ENCODE results near the gene IL4.
"Not testable (repeated sequence)": the region's sequence is repeated elsewhere in the genome, so short reads cannot be mapped to it uniquely, and the experiment has no call there.

IL4 gene

DNA sequence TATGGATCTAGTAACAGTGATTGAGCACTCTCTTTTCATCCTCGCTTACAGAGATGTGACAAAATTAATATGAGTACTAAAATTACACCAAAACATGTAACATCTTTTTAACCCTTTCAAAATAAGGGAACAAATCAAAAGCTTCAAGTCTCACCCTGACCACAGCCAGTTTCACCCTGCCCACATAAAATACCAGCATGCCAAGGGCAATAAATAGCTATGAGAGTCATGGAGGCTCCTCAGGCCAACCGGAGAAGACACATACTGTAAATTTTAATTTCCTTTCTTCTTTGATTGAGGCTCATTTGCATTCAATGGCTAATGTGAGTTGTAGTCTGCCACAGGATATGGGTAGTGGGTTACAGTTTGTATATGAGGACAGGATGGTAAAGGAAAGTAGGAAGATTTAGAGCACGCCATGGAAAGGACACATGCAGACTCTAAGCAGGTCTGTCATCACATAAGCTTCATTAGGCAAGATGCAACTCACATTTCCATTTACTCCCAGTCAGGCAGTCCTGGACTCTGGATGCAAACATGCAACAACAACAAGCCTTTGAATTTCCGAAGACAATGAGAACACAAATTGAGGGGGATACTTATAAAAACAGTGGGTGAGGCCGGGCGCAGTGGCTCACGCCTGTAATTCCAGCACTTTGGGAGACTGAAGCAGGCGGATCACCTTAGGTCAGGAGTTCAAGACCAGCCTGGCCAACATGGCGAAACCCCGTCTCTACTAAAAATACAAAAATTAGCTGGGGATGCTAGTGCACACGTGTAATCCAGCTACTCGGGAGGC lies 11.3 kb downstream of the IL4 start:
- Histone ChIP-seq H3K27ac (ENCODE audit: low read depth, low read length) (no peak overlapping the region), H3K4me3 (ENCODE audit: low read depth, low read length) (no peak overlapping the region), H3K9me3 (ENCODE audit: control insufficient read depth, insufficient read depth, low read length) (no peaks in the 10 kb centered on the region), H3K4me1 (ENCODE audit: control insufficient read depth, insufficient read depth, low read length) (no peaks in the 10 kb centered on the region), H3K27me3 (ENCODE audit: control insufficient read depth, insufficient read depth, low read length) (no peaks in the 10 kb centered on the region), H3K36me3 (ENCODE audit: control insufficient read depth, insufficient read depth, low read length) (no peaks in the 10 kb centered on the region), H3K9ac (ENCODE audit: low read depth, low read length) (no peak overlapping the region)

DNA sequence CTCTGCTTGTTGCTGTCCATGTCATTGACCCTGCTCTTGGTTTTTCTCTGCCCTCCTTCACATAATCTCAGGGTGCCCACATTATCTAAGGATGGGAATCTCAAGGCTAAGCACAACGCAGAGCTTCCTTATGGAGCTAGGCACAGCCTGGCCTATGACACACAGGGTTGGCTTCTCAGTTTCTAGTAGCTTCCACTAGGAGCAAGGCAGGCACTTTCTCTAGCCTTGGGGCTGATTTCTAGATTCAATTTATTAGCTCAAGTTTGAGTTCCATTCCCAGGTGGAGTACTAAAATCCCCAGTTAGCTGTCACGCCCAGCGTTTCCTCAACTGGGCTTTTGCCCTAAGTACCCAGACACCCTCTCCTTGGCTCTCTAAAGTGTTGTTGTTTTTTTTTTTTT lies 12.4 kb downstream of the IL4 start:
- Histone ChIP-seq H3K27ac (ENCODE audit: low read depth, low read length) (no peak overlapping the region), H3K9ac (ENCODE audit: low read depth, low read length) (no peak overlapping the region), H3K4me1 (ENCODE audit: control insufficient read depth, insufficient read depth, low read length) (no peaks in the 10 kb centered on the region), H3K4me3 (ENCODE audit: low read depth, low read length) (no peak overlapping the region), H3K27me3 (ENCODE audit: control insufficient read depth, insufficient read depth, low read length) (no peaks in the 10 kb centered on the region), H3K9me3 (ENCODE audit: control insufficient read depth, insufficient read depth, low read length) (no peaks in the 10 kb centered on the region), H3K36me3 (ENCODE audit: control insufficient read depth, insufficient read depth, low read length) (no peaks in the 10 kb centered on the region)

DNA sequence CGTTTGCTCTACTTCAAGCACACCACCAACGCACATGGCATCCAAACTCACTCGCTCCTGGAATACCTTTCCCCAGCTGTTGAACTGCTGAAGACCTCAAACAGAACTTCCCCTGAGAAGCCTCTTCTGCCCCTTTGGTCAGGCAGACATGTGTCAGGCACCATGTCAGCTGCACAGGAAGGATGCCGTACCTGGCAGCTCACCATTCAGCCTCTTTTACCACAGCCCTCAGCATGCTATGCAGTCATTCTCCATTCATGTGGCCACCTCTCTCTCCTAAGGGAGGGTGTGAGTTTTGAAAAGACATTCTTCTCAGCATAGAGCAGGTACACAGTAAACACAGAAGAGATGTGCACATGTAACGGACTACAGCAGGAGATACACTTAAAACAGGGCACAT lies 14.2 kb downstream of the IL4 start:
- Histone ChIP-seq H3K9ac (ENCODE audit: low read depth, low read length) (no peak overlapping the region), H3K9me3 (ENCODE audit: control insufficient read depth, insufficient read depth, low read length) (no peaks in the 10 kb centered on the region), H3K4me1 (ENCODE audit: control insufficient read depth, insufficient read depth, low read length) (no peaks in the 10 kb centered on the region), H3K36me3 (ENCODE audit: control insufficient read depth, insufficient read depth, low read length) (no peaks in the 10 kb centered on the region), H3K27me3 (ENCODE audit: control insufficient read depth, insufficient read depth, low read length) (no peaks in the 10 kb centered on the region), H3K27ac (ENCODE audit: low read depth, low read length) (no peak overlapping the region), H3K4me3 (ENCODE audit: low read depth, low read length) (no peak overlapping the region)

DNA sequence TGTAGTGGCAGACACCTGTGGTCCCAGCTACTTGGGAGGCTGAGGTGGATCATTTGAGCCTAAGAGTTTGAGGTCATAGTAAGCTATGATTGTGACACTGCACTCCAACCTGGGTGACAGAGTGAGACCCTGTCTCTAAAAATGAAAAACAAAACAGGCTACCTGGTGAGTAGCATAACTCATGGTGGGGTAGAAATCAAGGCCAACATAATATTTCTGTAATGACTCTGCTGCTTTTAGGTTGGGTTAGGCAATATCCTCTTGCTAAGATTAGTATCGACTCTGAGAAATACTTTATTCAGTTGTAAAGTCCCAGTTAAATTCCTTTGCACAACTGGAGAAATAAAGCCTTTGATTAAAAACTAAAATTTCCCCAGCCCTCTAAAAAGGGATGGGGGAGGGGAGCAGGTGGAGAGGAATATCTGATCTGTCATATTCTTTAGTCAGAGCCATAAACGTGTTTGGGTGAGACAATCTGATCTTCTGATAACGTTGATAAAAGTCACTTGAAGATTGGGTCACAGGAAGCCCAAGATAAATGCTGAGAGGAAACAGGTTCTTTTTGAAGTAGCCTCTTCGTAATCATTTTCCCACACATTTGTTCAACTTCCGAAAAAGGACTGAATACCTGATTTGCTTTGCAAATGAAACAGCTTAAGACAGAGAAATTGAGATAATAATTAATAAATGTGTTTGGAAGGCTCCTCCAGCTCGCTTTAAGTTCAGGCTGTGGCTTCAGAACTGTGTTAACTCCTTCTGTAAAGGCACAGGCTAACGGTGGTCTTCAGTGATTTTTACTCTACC lies 14.9 kb downstream of the IL4 start:
- no peak overlapping the region for H3K27ac ChIP-seq (ENCODE audit: low read depth, low read length)
- H3K27me3 ChIP-seq (ENCODE audit: control insufficient read depth, insufficient read depth, low read length), result no peaks in the 10 kb centered on the region
- no peaks in the 10 kb centered on the region for H3K9me3 ChIP-seq (ENCODE audit: control insufficient read depth, insufficient read depth, low read length)
- no peak overlapping the region for H3K4me3 ChIP-seq (ENCODE audit: low read depth, low read length)
- no peaks in the 10 kb centered on the region for H3K4me1 ChIP-seq (ENCODE audit: control insufficient read depth, insufficient read depth, low read length)
- H3K36me3 ChIP-seq (ENCODE audit: control insufficient read depth, insufficient read depth, low read length), result no peaks in the 10 kb centered on the region
- H3K9ac ChIP-seq (ENCODE audit: low read depth, low read length), result no peak overlapping the region

DNA sequence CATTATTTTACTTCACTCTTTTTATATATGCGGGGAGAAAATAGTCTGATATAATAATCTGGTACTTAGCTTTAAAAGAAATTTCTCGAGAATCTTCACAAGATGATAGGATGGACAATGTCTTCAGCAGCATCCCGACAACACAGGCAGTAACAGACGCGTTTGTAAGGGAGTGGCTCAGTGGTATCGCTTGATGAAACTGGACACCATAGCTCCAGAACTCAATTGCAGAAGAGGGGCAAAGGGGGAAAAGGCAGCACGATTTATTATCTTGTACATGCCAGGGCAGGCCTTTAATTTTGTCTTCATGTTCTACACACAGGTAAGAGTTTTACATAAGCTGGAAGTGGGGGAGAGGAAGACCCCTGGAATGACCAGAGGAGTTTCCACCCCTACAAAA lies 15.7 kb downstream of the IL4 start:
- H3K27ac ChIP-seq (ENCODE audit: low read depth, low read length), result no peak overlapping the region
- H3K27me3 ChIP-seq (ENCODE audit: control insufficient read depth, insufficient read depth, low read length), result no peaks in the 10 kb centered on the region

DNA sequence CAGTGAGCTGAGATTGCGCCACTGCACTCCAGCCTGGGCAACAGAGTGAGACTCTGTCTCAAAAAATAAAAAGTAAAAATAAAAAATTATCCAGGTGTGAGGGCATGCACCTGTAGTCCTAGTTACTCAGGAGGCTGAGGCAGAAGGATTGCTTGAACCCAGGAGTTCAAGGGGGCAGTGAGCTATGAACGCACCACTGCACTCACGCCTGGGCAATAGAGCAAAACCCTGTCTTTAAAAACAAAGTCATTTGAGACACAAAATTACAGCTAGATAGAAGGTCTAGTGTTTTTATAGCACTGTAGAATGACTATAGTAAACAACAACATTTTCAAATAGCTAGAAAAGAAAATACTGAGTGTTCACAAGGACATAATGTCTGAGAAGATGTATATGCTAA lies 16.4 kb downstream of the IL4 start:
- Histone ChIP-seq H3K9ac (ENCODE audit: low read depth, low read length) (no peak overlapping the region), H3K27me3 (ENCODE audit: control insufficient read depth, insufficient read depth, low read length) (no peaks in the 10 kb centered on the region), H3K4me3 (ENCODE audit: low read depth, low read length) (no peak overlapping the region), H3K27ac (ENCODE audit: low read depth, low read length) (no peak overlapping the region), H3K4me1 (ENCODE audit: control insufficient read depth, insufficient read depth, low read length) (no peaks in the 10 kb centered on the region), H3K36me3 (ENCODE audit: control insufficient read depth, insufficient read depth, low read length) (no peaks in the 10 kb centered on the region), H3K9me3 (ENCODE audit: control insufficient read depth, insufficient read depth, low read length) (no peaks in the 10 kb centered on the region)

More for the DNA sequence above, 15.7 kb downstream of the IL4 start:
- H3K4me1 ChIP-seq (ENCODE audit: control insufficient read depth, insufficient read depth, low read length), result no peaks in the 10 kb centered on the region
- H3K9ac ChIP-seq (ENCODE audit: low read depth, low read length), result no peak overlapping the region
- no peaks in the 10 kb centered on the region for H3K9me3 ChIP-seq (ENCODE audit: control insufficient read depth, insufficient read depth, low read length)
- H3K4me3 ChIP-seq (ENCODE audit: low read depth, low read length), result no peak overlapping the region
- H3K36me3 ChIP-seq (ENCODE audit: control insufficient read depth, insufficient read depth, low read length), result no peaks in the 10 kb centered on the region

DNA sequence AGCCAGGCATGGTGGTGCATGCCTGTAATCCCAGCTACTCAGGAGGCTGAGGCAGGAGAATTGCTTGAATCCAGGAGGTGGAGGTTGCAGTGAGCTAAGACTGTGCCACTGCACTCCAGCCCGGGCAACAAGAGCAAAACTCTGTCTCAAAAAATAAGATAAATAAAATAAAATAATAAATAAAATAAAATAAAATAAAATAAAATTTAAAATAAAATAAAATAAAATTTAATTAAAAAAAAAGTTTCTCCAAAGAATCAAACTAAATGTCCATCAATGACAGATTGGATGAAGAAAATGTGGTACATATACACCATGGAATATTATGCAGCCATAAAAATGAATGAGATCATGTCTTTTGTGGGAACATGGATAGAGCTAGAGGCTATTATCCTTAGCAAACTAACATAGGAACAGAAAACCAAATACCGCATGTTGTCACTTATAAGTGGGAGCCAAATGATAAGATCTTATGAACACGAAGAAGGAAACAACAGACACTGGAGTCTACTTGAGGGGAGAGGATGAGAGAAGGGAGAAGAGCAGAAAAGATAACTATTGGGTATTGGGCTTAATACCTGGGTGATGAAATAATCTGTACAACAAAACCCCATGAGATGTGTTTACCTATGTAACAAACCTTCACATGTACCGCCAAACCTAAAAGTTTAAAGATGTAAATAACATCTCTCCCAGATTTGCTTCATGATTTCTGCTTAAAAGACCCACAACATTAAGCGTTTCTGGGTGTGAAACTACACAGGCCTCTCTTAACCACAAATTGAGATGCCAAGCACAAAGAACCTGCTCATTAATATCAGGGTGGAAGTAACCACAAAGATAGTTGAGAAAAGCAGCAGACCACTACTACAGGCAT lies 18.2 kb downstream of the IL4 start:
- not testable (repeated sequence) for H3K9me3 ChIP-seq (ENCODE audit: control insufficient read depth, insufficient read depth, low read length); H3K9ac ChIP-seq (ENCODE audit: low read depth, low read length); H3K27ac ChIP-seq (ENCODE audit: low read depth, low read length); H3K4me1 ChIP-seq (ENCODE audit: control insufficient read depth, insufficient read depth, low read length); H3K27me3 ChIP-seq (ENCODE audit: control insufficient read depth, insufficient read depth, low read length); H3K4me3 ChIP-seq (ENCODE audit: low read depth, low read length); H3K36me3 ChIP-seq (ENCODE audit: control insufficient read depth, insufficient read depth, low read length)

DNA sequence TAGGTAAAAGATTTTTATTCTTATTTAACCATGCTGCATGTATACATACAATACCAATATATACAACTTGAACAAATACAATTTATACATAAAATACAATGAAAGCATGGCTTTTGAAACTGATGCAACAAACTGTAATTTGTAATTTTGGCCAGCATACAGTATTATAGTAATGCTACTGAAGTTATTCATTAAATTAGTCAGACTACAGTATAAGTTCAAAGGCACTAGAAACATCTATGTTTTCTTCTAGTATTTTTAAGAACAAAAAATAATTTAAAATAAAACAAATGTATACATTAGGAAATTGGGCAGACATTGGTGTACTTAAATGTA lies 18.8 kb downstream of the IL4 start:
- H3K27me3 ChIP-seq (ENCODE audit: control insufficient read depth, insufficient read depth, low read length), result no peaks in the 10 kb centered on the region
- H3K27ac ChIP-seq (ENCODE audit: low read depth, low read length), result no peak overlapping the region
- no peaks in the 10 kb centered on the region for H3K36me3 ChIP-seq (ENCODE audit: control insufficient read depth, insufficient read depth, low read length)
- no peak overlapping the region for H3K4me3 ChIP-seq (ENCODE audit: low read depth, low read length)
- no peaks in the 10 kb centered on the region for H3K9me3 ChIP-seq (ENCODE audit: control insufficient read depth, insufficient read depth, low read length)
- H3K4me1 ChIP-seq (ENCODE audit: control insufficient read depth, insufficient read depth, low read length), result no peaks in the 10 kb centered on the region
- no peak overlapping the region for H3K9ac ChIP-seq (ENCODE audit: low read depth, low read length)

DNA sequence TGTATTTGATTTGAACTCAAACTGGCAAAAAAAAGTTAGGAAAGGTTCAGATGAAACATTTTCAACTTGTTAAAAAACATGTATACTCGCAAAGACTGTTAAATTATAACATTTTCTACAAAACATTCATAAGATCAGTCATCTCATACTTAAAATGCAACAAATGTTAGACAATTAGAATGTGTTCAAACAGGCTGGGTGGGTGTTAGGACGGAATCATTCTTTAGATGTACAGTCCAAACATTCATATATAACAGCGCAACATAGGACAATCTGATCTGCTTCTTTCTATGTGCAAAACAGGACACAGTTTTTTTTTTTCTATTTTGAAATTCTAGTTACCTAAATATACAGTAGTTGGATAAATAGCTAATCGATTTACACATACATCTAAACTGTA lies 22.2 kb downstream of the IL4 start:
- H3K27ac ChIP-seq (ENCODE audit: low read depth, low read length), result no peak overlapping the region

DNA sequence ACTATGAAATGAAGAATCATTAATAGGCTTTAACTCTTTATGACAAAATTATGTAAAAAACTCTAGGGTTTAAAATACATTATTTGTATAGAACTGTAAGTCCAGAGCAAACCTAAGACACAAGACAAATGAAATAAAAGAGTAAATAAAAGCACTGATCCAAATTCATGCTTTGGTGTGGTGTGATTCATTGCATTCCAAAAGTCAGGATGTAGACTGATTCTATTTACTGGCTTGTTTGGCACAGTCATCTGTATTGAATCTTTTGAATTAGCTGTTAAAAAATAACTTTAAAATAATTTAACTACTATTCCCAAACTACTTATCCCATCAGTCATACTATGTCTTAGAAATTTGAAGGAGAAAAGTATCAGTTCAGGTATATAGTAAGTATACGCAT lies 31.1 kb downstream of the IL4 start:
- Histone ChIP-seq H3K36me3 (ENCODE audit: control insufficient read depth, insufficient read depth, low read length) (peaks cover 25% of the 10 kb centered on the region), H3K9ac (ENCODE audit: low read depth, low read length) (no peak overlapping the region), H3K9me3 (ENCODE audit: control insufficient read depth, insufficient read depth, low read length) (no peaks in the 10 kb centered on the region), H3K4me3 (ENCODE audit: low read depth, low read length) (no peak overlapping the region), H3K27me3 (ENCODE audit: control insufficient read depth, insufficient read depth, low read length) (no peaks in the 10 kb centered on the region), H3K4me1 (ENCODE audit: control insufficient read depth, insufficient read depth, low read length) (no peaks in the 10 kb centered on the region), H3K27ac (ENCODE audit: low read depth, low read length) (no peak overlapping the region)

More for the DNA sequence above, 22.2 kb downstream of the IL4 start:
- no peak overlapping the region for H3K9ac ChIP-seq (ENCODE audit: low read depth, low read length)
- H3K9me3 ChIP-seq (ENCODE audit: control insufficient read depth, insufficient read depth, low read length), result no peaks in the 10 kb centered on the region
- peaks cover 25% of the 10 kb centered on the region for H3K36me3 ChIP-seq (ENCODE audit: control insufficient read depth, insufficient read depth, low read length)
- H3K4me3 ChIP-seq (ENCODE audit: low read depth, low read length), result no peak overlapping the region
- H3K27me3 ChIP-seq (ENCODE audit: control insufficient read depth, insufficient read depth, low read length), result no peaks in the 10 kb centered on the region
- no peaks in the 10 kb centered on the region for H3K4me1 ChIP-seq (ENCODE audit: control insufficient read depth, insufficient read depth, low read length)

DNA sequence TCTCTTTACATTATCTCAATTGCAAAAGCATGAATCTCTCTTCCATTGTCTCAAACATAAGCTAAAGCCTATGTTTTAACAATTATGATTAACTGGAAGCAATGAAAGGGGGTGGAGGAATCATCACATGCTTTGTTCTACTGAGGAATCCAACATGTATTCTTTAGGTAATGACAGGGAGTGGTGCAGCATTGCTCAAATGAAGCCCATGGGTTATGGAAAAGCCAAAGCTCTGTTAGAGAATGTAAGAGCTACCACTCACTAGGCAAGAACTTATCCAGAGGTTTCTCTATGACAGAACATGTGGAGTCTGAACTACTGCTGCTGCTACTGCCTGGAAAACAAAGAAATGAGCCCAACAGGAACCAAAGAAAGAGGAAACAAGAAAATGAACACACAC lies 34.9 kb downstream of the IL4 start:
- H3K4me1 ChIP-seq (ENCODE audit: control insufficient read depth, insufficient read depth, low read length), result no peaks in the 10 kb centered on the region
- no peak overlapping the region for H3K27ac ChIP-seq (ENCODE audit: low read depth, low read length)
- H3K27me3 ChIP-seq (ENCODE audit: control insufficient read depth, insufficient read depth, low read length), result no peaks in the 10 kb centered on the region
- no peak overlapping the region for H3K4me3 ChIP-seq (ENCODE audit: low read depth, low read length)
- no peak overlapping the region for H3K9ac ChIP-seq (ENCODE audit: low read depth, low read length)
- no peaks in the 10 kb centered on the region for H3K9me3 ChIP-seq (ENCODE audit: control insufficient read depth, insufficient read depth, low read length)
- no peaks in the 10 kb centered on the region for H3K36me3 ChIP-seq (ENCODE audit: control insufficient read depth, insufficient read depth, low read length)

Data from HUES48 (cell line).